Measurements from ENCODE around the gene SLC1A1.

Gene SLC1A1

GRCh38 chr9:4547016-4547415, 56.7 kb downstream of the SLC1A1 start:
- DNase-seq: peak; percentile 4

- peak; percentile 9 for DNase-seq
Measured at GRCh38 chr9:4548811-4549725, 58.8 kb downstream of the SLC1A1 start.

GRCh38 chr9:4549751-4550295, 59.6 kb downstream of the SLC1A1 start:
- DNase-seq: no peak

- no peak for DNase-seq
Measured at GRCh38 chr9:4550777-4551484, 60.7 kb downstream of the SLC1A1 start.

GRCh38 chr9:4553951-4554381, 63.7 kb downstream of the SLC1A1 start:
- no peak for DNase-seq

GRCh38 chr9:4555236-4555635, 65.0 kb downstream of the SLC1A1 start:
- peak; percentile 13 for DNase-seq

GRCh38 chr9:4558371-4558998, 68.2 kb downstream of the SLC1A1 start:
- DNase-seq: no peak

GRCh38 chr9:4559261-4560182, 69.3 kb downstream of the SLC1A1 start:
- no peak for DNase-seq

- DNase-seq: peak; percentile 46
Measured at GRCh38 chr9:4563105-4563504, 72.8 kb downstream of the SLC1A1 start.

- no peak for DNase-seq
Measured at GRCh38 chr9:4566806-4567205, 76.5 kb downstream of the SLC1A1 start.

GRCh38 chr9:4567601-4568000, 77.3 kb downstream of the SLC1A1 start:
- no peak for DNase-seq

GRCh38 chr9:4569101-4569500, 78.8 kb downstream of the SLC1A1 start:
- DNase-seq: no peak

GRCh38 chr9:4572184-4572826, 82.0 kb downstream of the SLC1A1 start:
- no peak for DNase-seq

GRCh38 chr9:4573176-4573575, 82.9 kb downstream of the SLC1A1 start:
- no peak for DNase-seq

- DNase-seq: no peak
Measured at GRCh38 chr9:4573634-4574389, 83.5 kb downstream of the SLC1A1 start.

GRCh38 chr9:4574657-4575243, 84.5 kb downstream of the SLC1A1 start:
- DNase-seq: no peak

- DNase-seq: no peak
Measured at GRCh38 chr9:4575997-4576396, 85.7 kb downstream of the SLC1A1 start.

GRCh38 chr9:4576448-4576847, 86.2 kb downstream of the SLC1A1 start:
- DNase-seq: no peak

- DNase-seq: no peak
Measured at GRCh38 chr9:4579001-4579400, 88.7 kb downstream of the SLC1A1 start.

- DNase-seq: no peak
Measured at GRCh38 chr9:4581035-4581760, 90.9 kb downstream of the SLC1A1 start.

Data from hematopoietic multipotent progenitor cell treated with erythropoietin and hydrocortisone succinate and interleukin-3 and kit ligand, for 6 days (in vitro differentiated cells).